Transverse colon (tissue), 4 donors: ENCODE results near the gene CMPK1. TPM values are rescaled to one million over a fixed set of nuclear protein-coding genes. Genes with fewer than 3 reads are reported as not detected.

ENCODE experiments used
- DNase-seq: peaks from one replicate; pipeline ENCODE4 v3.0.0-alpha.2; 2019
- H3K27ac ChIP-seq, 4 donors: fragments of 200-600 bp; sonication (generic); 2 replicates each; pipeline ENCODE4 v1.5.1; 2016 to 2018; ENCODE audit warnings: inconsistent platforms in 4 of 4
- H3K27me3 ChIP-seq: fragments of 200-600 bp; sonication (generic); 2 replicates; pipeline ENCODE4 v1.5.1; 2017; ENCODE audit warnings: inconsistent platforms
- H3K36me3 ChIP-seq, 4 donors: fragments of 200-600 bp; sonication (generic); 2 replicates each; pipeline ENCODE4 v1.5.1; 2017 to 2019; ENCODE audit warnings: inconsistent platforms in 4 of 4
- H3K4me1 ChIP-seq, 4 donors: fragments of 200-600 bp; sonication (generic); 2 replicates each; pipeline ENCODE4 v1.5.1; 2017 to 2020; ENCODE audit warnings: inconsistent platforms in 4 of 4
- H3K4me3 ChIP-seq, 4 donors: fragments of 200-600 bp; sonication (generic); 1 replicate in 1 of 4; 2 replicates in 3 of 4; pipeline versions ENCODE4 v1.5.1 to v1.6.1; 2017 to 2019; ENCODE audit warnings: inconsistent platforms in 4 of 4
- H3K9me3 ChIP-seq, 2 donors: fragments of 200-600 bp; sonication (generic); 2 replicates each; pipeline ENCODE4 v1.5.1; 2017 to 2019; ENCODE audit warnings: inconsistent platforms in 2 of 2
- EP300 ChIP-seq: sonication (generic); formaldehyde crosslinking; IDR thresholded peaks from one replicate; pipeline ENCODE4 v1.6.1; 2017; ENCODE audit warnings: antibody characterized with exemption, low read depth
- POLR2A ChIP-seq: fragments of 450-650 bp; IDR thresholded peaks from one replicate; pipeline ENCODE4 v1.6.1; 2016; ENCODE audit warnings: antibody characterized with exemption, mild to moderate bottlenecking, moderate library complexity
- POLR2AphosphoS5 ChIP-seq, 3 donors: sonication (generic); formaldehyde crosslinking; IDR thresholded peaks; one replicate each; pipeline ENCODE4 v1.6.1; 2016; ENCODE audit warnings: antibody characterized with exemption in 3 of 3
- WGBS, 2 donors: methylation state at CpG; one replicate each; pipeline ENCODE4 v1.1.5; 2018; ENCODE audit warnings: low coverage in 1 of 2; 5-methylcytosine and 5-hydroxymethylcytosine counted together
- in situ Hi-C, 4 donors: fragments of 200-750 bp; cut with MboI; loops; one replicate each; pipeline versions ENCODE4 v1.15.0 to v1.15.1; 2017; ENCODE audit warnings: low sequenced_read_pairs in 3 of 4, low pct_ligation_motif_present in 1 of 4, low pct_unique_long_range_greater_than_20kb in 1 of 4
- intact Hi-C: fragments of 100-400 bp; cut with DNase I; formaldehyde crosslinking; loops from one replicate; pipeline ENCODE4 v1.15.1; 2023; ENCODE audit warnings: low total_unique reads
- total RNA-seq, 4 donors: library from RNA; depleted of rRNA; stranded (reverse); fragments of >200 nt; gene quantifications; one replicate each; pipeline ENCODE4 v1.1.0, GENCODE V29; 2016
- TF ChIP-seq, protein P1 (sequence below), 5 experiments: fragments of 200-600 bp in 3 of 5; fragments of 450-650 bp in 2 of 5; sonication (generic) in 3 of 5; IDR thresholded peaks; 1 replicate in 2 of 5; 2 replicates in 3 of 5; pipeline ENCODE4 v1.5.1; 2016 to 2017; ENCODE audit warnings: antibody characterized with exemption in 5 of 5, inconsistent platforms in 3 of 5, mild to moderate bottlenecking in 2 of 5, moderate library complexity in 1 of 5

The CMPK1 gene
- total RNA-seq, 4 donors from 2014 or later, result 71.6 to 162 (median 109) TPM

- peak; percentile 87 for DNase-seq
- 1% methylated on average over 60 of the region's 90 CpGs; no CpG with 5 or more reads in 1 of the 2 donors for WGBS, 2 donors
- TF ChIP-seq, protein P1, sequence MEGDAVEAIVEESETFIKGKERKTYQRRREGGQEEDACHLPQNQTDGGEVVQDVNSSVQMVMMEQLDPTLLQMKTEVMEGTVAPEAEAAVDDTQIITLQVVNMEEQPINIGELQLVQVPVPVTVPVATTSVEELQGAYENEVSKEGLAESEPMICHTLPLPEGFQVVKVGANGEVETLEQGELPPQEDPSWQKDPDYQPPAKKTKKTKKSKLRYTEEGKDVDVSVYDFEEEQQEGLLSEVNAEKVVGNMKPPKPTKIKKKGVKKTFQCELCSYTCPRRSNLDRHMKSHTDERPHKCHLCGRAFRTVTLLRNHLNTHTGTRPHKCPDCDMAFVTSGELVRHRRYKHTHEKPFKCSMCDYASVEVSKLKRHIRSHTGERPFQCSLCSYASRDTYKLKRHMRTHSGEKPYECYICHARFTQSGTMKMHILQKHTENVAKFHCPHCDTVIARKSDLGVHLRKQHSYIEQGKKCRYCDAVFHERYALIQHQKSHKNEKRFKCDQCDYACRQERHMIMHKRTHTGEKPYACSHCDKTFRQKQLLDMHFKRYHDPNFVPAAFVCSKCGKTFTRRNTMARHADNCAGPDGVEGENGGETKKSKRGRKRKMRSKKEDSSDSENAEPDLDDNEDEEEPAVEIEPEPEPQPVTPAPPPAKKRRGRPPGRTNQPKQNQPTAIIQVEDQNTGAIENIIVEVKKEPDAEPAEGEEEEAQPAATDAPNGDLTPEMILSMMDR (IDR thresholded peaks at IDR 0.05), result peak in 3 of 5 experiments; percentile 26 to 37 (median 30)
- TF ChIP-seq POLR2AphosphoS5 (IDR thresholded peaks at IDR 0.05) (peak; percentile 12 to 74 (median 13)), EP300 (no peak), POLR2A (peak; percentile 64)
- peak overlapping the region; percentile 99 to 100 (median 99) for H3K27ac ChIP-seq
- no peaks in the 10 kb centered on the region for H3K27me3 ChIP-seq
- no peaks in the 10 kb centered on the region for H3K9me3 ChIP-seq
- peaks cover 11 to 52% (median 38%) of the 10 kb centered on the region in 4 donors for H3K4me1 ChIP-seq
- peak overlapping the region; percentile 90 to 98 (median 95) for H3K4me3 ChIP-seq
- in situ Hi-C loops, result no loop called here
- H3K36me3 ChIP-seq, result no peaks in the 10 kb centered on the region
- intact Hi-C loops, result no loop called here
Measured at GRCh38 chr1:47333922-47334764, 553 bp downstream of the CMPK1 start.

DNA sequence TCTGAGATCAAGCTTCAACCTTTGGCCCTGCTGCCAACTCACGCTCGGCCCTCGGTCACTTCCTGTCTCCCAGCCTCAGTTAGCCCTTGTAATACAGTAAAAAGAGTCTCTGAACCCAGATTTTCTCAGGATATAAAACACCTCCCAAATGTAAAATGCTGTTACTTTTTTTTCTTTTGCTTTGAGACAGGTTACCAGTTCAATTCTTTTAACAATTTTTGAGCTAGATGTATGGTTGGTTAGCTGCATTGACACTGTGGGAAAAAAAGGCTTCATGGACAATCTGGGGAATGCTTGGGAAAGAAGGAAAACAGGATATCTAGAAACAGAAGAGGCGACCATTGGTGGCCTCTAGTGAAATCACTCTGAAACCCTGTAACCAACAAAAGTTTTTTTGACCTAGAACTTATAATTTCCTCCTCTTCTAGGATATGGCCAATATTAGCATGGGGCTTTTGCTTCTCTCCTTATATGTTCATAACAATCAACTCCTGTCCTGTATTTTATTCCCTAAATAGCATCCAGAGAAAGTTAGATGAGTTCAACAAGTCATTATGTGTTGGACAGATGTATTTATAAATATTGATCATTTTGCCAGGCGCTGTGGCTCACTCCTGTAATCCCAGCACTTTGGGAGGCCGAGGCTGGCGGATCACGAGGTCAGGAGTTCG is 1.3 kb downstream of the CMPK1 start:
- TF ChIP-seq EP300, result no peak
- TF ChIP-seq, protein P1 (IDR thresholded peaks at IDR 0.05), result no peak
- TF ChIP-seq POLR2A, result no peak
- TF ChIP-seq POLR2AphosphoS5 (IDR thresholded peaks at IDR 0.05), result no peak
- peak overlapping the region; percentile 99 to 100 (median 99) for H3K27ac ChIP-seq
- 22 to 41% methylated on average over 5 to 9 of the region's 9 CpGs for WGBS, 2 donors
- peak overlapping the region; percentile 90 to 98 (median 95) for H3K4me3 ChIP-seq
- peaks cover 11 to 54% (median 39%) of the 10 kb centered on the region in 4 donors for H3K4me1 ChIP-seq
- no peak for DNase-seq
- in situ Hi-C loops, result no loop called here
- intact Hi-C loops, result no loop called here
- no peaks in the 10 kb centered on the region for H3K27me3 ChIP-seq
- no peaks in the 10 kb centered on the region for H3K9me3 ChIP-seq
- H3K36me3 ChIP-seq, result no peaks in the 10 kb centered on the region

DNA sequence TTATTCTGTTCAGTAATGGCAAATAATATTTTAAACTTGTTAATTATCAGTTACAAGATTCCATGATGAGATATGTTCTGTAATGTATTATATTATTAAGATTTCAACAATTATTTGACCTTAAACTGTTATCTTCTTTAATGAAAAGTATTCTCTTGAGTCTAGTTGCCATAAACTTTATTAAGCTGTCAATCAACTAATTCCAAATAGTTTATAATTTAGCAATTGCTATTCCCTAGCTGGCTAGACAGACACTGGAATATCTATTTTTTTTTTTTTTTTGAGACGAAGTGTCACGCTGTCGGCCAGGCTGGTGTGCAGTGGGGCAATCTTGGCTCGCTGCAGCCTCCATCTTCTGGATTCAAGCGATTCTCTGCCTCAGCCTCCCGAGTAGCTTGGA is 3.8 kb downstream of the CMPK1 start:
- DNase-seq, result no peak
- Histone ChIP-seq H3K4me1 (peaks cover 7 to 48% (median 37%) of the 10 kb centered on the region in 4 donors), H3K9me3 (no peaks in the 10 kb centered on the region), H3K36me3 (no peaks in the 10 kb centered on the region), H3K27me3 (no peaks in the 10 kb centered on the region), H3K4me3 (no peak overlapping the region), H3K27ac (no peak overlapping the region)
- intact Hi-C loops, result no loop called here
- in situ Hi-C loops, result no loop called here
- 82 to 92% methylated on average over 2 to 6 of the region's 6 CpGs for WGBS, 2 donors
- TF ChIP-seq POLR2A, result no peak
- TF ChIP-seq, protein P1 (IDR thresholded peaks at IDR 0.05), result no peak
- no peak for TF ChIP-seq EP300
- TF ChIP-seq POLR2AphosphoS5 (IDR thresholded peaks at IDR 0.05), result no peak
